Calu3 (cell line): ENCODE measurements around the gene TGFBR1. TPM values are rescaled to one million over a fixed set of nuclear protein-coding genes. Genes with fewer than 3 reads are reported as not detected.
"Not testable (repeated sequence)": the region's sequence is repeated elsewhere in the genome, so short reads cannot be mapped to it uniquely, and the experiment has no call there.

Source experiments
- BruUV-seq: library from RNA; stranded (reverse); fragments of 400-500 nt; replicated peaks from 2 replicates; lab custom pipeline; 2021; lab: Mats Ljungman, UMichigan
- CTCF ChIA-PET: fragments of 300-600 bp; sonication (Branson Sonifier 250); formaldehyde crosslinking; loops from one replicate; lab custom pipeline; 2022; ENCODE audit warnings: antibody characterized with exemption; lab: Charles Lee
- DNase-seq: peaks from one replicate; pipeline ENCODE4 v3.0.0; 2022
- H3K27ac Mint-ChIP-seq: one replicate; pipeline ENCODE4 v1.8.0; 2022; ENCODE audit warnings: mixed read lengths; ENCODE audit not compliant: unreplicated experiment
- H3K27me3 Mint-ChIP-seq: one replicate; pipeline ENCODE4 v1.8.0; 2022; ENCODE audit warnings: mixed read lengths; ENCODE audit not compliant: unreplicated experiment
- H3K36me3 Mint-ChIP-seq: one replicate; pipeline ENCODE4 v1.8.0; 2022; ENCODE audit warnings: mild to moderate bottlenecking, moderate library complexity, mixed read lengths; ENCODE audit not compliant: insufficient read depth, unreplicated experiment
- H3K4me1 Mint-ChIP-seq: one replicate; pipeline ENCODE4 v1.8.0; 2022; ENCODE audit warnings: mild to moderate bottlenecking, low read depth, mixed read lengths; ENCODE audit not compliant: unreplicated experiment
- H3K4me3 Mint-ChIP-seq: one replicate; pipeline ENCODE4 v1.8.0; 2022; ENCODE audit warnings: mild to moderate bottlenecking, low read depth, moderate library complexity, mixed read lengths; ENCODE audit not compliant: unreplicated experiment
- H3K9me3 Mint-ChIP-seq: one replicate; pipeline ENCODE4 v1.8.0; 2022; ENCODE audit warnings: low read depth, mixed read lengths; ENCODE audit not compliant: unreplicated experiment
- intact Hi-C: fragments of 100-400 bp; cut with micrococcal nuclease; formaldehyde crosslinking; loops from one replicate; pipeline ENCODE4 v1.10.0; 2022; ENCODE audit not compliant: unreplicated experiment
- total RNA-seq: library from RNA; stranded (reverse); gene quantifications from 2 replicates; pipeline ENCODE4 v1.2.3, GENCODE V29; 2022
- TF ChIP-seq, protein P1 (sequence below): fragments of 200-600 bp; IDR thresholded peaks from one replicate; pipeline ENCODE4 v1.8.0; 2022; ENCODE audit warnings: antibody characterized with exemption; ENCODE audit not compliant: unreplicated experiment

The TGFBR1 gene
- total RNA-seq, 1 experiment from 2014 or later: 22.6 TPM

DNA sequence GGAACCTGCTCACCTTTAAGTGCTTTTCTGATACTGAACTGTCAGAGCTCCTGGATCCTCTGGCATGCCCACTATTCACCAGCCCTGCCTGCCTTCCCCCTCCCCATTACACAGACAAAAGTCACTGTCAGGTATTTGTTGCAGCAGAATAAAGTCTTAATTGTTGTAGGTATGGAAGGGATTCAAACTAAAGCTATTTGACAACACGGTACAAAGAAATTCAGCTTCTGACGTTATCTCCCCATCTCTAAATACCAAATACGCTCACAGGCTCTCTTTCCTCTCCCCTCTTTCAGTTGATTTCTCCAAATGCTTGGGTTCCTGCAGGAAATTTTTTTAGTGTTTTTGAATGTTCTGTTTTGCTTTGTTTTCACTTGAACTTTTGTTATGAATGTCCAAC is 9.3 kb upstream of the TGFBR1 start:
- Mint-ChIP-seq H3K4me3 (no peak overlapping the region), H3K27me3 (peaks cover 44% of the 10 kb centered on the region), H3K9me3 (no peaks in the 10 kb centered on the region), H3K27ac (no peak overlapping the region), H3K4me1 (no peaks in the 10 kb centered on the region), H3K36me3 (no peaks in the 10 kb centered on the region)
- intact Hi-C loops: no loop called here
- BruUV-seq: no TSS peak
- DNase-seq: no peak
- CTCF ChIA-PET: no interaction called here
- TF ChIP-seq, protein P1, sequence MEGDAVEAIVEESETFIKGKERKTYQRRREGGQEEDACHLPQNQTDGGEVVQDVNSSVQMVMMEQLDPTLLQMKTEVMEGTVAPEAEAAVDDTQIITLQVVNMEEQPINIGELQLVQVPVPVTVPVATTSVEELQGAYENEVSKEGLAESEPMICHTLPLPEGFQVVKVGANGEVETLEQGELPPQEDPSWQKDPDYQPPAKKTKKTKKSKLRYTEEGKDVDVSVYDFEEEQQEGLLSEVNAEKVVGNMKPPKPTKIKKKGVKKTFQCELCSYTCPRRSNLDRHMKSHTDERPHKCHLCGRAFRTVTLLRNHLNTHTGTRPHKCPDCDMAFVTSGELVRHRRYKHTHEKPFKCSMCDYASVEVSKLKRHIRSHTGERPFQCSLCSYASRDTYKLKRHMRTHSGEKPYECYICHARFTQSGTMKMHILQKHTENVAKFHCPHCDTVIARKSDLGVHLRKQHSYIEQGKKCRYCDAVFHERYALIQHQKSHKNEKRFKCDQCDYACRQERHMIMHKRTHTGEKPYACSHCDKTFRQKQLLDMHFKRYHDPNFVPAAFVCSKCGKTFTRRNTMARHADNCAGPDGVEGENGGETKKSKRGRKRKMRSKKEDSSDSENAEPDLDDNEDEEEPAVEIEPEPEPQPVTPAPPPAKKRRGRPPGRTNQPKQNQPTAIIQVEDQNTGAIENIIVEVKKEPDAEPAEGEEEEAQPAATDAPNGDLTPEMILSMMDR: no peak

DNA sequence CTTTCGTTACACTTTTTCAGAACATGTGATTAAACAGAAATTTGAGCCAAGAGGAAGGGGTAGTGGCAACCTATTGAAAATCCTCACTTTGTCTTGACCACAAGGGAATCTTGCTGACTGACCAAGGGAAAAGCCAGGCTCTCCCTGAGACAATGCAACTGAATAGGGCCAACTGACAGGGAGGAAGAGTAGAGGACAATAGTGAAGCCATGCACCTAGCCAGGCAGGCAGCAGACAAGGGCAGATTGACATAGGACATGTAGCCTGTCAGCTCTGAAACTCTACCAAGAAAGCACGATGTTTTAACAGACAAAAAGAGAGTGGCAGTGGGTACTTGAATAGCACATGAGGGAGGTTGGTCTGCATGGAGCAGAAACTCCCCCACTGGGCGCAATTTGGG is 8.5 kb upstream of the TGFBR1 start:
- intact Hi-C loops: no loop called here
- no peak for DNase-seq
- no peaks in the 10 kb centered on the region for H3K4me1 Mint-ChIP-seq
- H3K4me3 Mint-ChIP-seq: no peak overlapping the region
- TF ChIP-seq, protein P1: no peak
- no peaks in the 10 kb centered on the region for H3K36me3 Mint-ChIP-seq
- H3K9me3 Mint-ChIP-seq: no peaks in the 10 kb centered on the region
- no TSS peak for BruUV-seq
- CTCF ChIA-PET: no interaction called here
- H3K27me3 Mint-ChIP-seq: peaks cover 44% of the 10 kb centered on the region
- H3K27ac Mint-ChIP-seq: no peak overlapping the region

DNA sequence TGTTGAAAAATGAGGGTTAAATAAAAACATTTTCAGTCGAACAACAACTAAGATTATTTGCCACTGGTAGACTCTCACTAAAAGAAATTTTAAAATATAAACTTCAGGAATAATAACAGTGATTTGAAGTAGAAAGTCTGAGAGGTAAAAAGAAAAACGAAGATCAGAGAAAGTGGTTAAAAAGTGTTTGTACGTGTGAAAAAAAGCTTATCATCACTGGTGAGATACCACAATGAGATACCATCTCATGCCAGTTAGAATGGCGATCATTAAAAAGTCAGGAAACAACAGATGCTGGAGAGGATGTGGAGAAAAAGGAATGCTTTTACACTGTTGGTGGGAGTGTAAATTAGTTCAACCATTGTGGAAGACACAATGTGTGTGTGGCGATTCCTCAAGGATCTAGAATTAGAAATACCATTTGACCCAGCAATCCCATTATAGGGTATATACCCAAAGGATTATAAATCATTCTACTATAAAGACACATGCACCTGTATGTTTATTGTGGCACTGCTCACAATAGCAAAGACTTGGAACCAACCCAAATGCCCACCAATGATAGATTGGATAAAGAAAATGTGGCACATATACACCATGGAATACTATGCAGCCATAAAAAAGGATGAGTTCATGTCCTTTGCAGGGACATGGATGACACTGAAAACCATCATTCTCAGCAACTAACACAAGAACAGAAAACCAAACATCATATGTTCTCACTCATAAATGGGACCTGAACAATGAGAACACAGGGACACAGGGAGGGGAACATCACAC is 4.9 kb upstream of the TGFBR1 start:
- H3K9me3 Mint-ChIP-seq, DNase-seq, H3K4me1 Mint-ChIP-seq, H3K27ac Mint-ChIP-seq, H3K4me3 Mint-ChIP-seq, BruUV-seq, intact Hi-C loops, CTCF ChIA-PET: not testable (repeated sequence)
- Mint-ChIP-seq H3K27me3 (peaks cover 44% of the 10 kb centered on the region), H3K36me3 (peaks cover 18% of the 10 kb centered on the region)

DNA sequence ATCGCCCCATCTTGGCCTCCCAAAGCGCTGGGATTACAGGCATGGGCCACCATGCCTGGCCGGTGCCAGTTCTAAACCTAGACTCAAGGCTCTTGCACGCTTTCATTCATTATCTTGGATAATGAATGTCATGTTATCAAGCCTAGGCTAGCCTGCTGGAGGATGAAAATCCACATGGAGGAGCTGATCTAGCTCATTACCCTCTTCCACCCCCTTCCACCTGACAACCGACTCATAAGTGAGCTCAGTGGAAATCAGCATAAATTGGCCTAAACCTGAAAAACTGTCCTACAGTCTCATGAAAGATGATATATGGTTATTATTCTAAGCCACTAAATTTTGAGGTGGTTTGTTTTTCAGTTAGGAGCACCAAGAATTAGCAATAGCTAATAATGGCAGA is 3.6 kb upstream of the TGFBR1 start:
- CTCF ChIA-PET: no interaction called here
- no peaks in the 10 kb centered on the region for H3K4me1 Mint-ChIP-seq
- no peak overlapping the region for H3K27ac Mint-ChIP-seq
- intact Hi-C loops: no loop called here
- H3K36me3 Mint-ChIP-seq: peaks cover 26% of the 10 kb centered on the region
- TF ChIP-seq, protein P1: no peak
- BruUV-seq: no TSS peak
- no peak overlapping the region for H3K4me3 Mint-ChIP-seq
- H3K9me3 Mint-ChIP-seq: no peaks in the 10 kb centered on the region
- no peak for DNase-seq
- peaks cover 31% of the 10 kb centered on the region for H3K27me3 Mint-ChIP-seq

DNA sequence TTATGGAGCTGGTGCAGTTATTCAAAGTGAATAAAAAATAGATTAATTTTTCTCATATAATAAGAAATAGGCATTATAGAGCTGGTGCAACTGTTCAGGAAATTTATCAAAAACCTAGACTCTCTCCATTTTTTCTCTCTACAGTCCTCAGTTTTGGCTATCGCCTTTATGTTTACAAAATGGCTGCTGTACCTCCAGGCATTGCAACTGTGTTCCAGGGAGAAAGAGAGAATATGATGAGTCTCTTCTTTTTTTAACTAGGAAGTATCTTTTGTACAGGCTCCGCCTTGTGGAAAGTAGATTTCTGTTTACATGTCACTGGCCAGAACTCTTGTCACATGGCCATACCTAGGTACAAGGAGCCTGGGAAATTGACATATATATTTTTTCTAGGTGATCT is 3.1 kb upstream of the TGFBR1 start:
- no peak overlapping the region for H3K27ac Mint-ChIP-seq
- H3K27me3 Mint-ChIP-seq: peaks cover 26% of the 10 kb centered on the region
- H3K4me3 Mint-ChIP-seq: no peak overlapping the region
- H3K36me3 Mint-ChIP-seq: peaks cover 26% of the 10 kb centered on the region
- TF ChIP-seq, protein P1: no peak
- intact Hi-C loops: no loop called here
- H3K4me1 Mint-ChIP-seq: no peaks in the 10 kb centered on the region
- CTCF ChIA-PET: no interaction called here
- no peak for DNase-seq
- no TSS peak for BruUV-seq
- no peaks in the 10 kb centered on the region for H3K9me3 Mint-ChIP-seq
